Transverse colon (tissue), 4 donors: Measurements from ENCODE around the gene QRFP. TPM values are rescaled to one million over a fixed set of nuclear protein-coding genes. Genes with fewer than 3 reads are reported as not detected.

ENCODE experiments used
- DNase-seq: peaks from one replicate; pipeline ENCODE4 v3.0.0-alpha.2; 2019
- H3K27ac ChIP-seq, 4 donors: fragments of 200-600 bp; sonication (generic); 2 replicates each; pipeline ENCODE4 v1.5.1; 2016 to 2018; ENCODE audit warnings: inconsistent platforms in 4 of 4
- H3K27me3 ChIP-seq: fragments of 200-600 bp; sonication (generic); 2 replicates; pipeline ENCODE4 v1.5.1; 2017; ENCODE audit warnings: inconsistent platforms
- H3K36me3 ChIP-seq, 4 donors: fragments of 200-600 bp; sonication (generic); 2 replicates each; pipeline ENCODE4 v1.5.1; 2017 to 2019; ENCODE audit warnings: inconsistent platforms in 4 of 4
- H3K4me1 ChIP-seq, 4 donors: fragments of 200-600 bp; sonication (generic); 2 replicates each; pipeline ENCODE4 v1.5.1; 2017 to 2020; ENCODE audit warnings: inconsistent platforms in 4 of 4
- H3K4me3 ChIP-seq, 4 donors: fragments of 200-600 bp; sonication (generic); 1 replicate in 1 of 4; 2 replicates in 3 of 4; pipeline versions ENCODE4 v1.5.1 to v1.6.1; 2017 to 2019; ENCODE audit warnings: inconsistent platforms in 4 of 4
- H3K9me3 ChIP-seq, 2 donors: fragments of 200-600 bp; sonication (generic); 2 replicates each; pipeline ENCODE4 v1.5.1; 2017 to 2019; ENCODE audit warnings: inconsistent platforms in 2 of 2
- EP300 ChIP-seq: sonication (generic); formaldehyde crosslinking; IDR thresholded peaks from one replicate; pipeline ENCODE4 v1.6.1; 2017; ENCODE audit warnings: antibody characterized with exemption, low read depth
- POLR2A ChIP-seq: fragments of 450-650 bp; IDR thresholded peaks from one replicate; pipeline ENCODE4 v1.6.1; 2016; ENCODE audit warnings: antibody characterized with exemption, mild to moderate bottlenecking, moderate library complexity
- POLR2AphosphoS5 ChIP-seq, 3 donors: sonication (generic); formaldehyde crosslinking; IDR thresholded peaks; one replicate each; pipeline ENCODE4 v1.6.1; 2016; ENCODE audit warnings: antibody characterized with exemption in 3 of 3
- WGBS, 2 donors: methylation state at CpG; one replicate each; pipeline ENCODE4 v1.1.5; 2018; ENCODE audit warnings: low coverage in 1 of 2; 5-methylcytosine and 5-hydroxymethylcytosine counted together
- in situ Hi-C, 4 donors: fragments of 200-750 bp; cut with MboI; loops; one replicate each; pipeline versions ENCODE4 v1.15.0 to v1.15.1; 2017; ENCODE audit warnings: low sequenced_read_pairs in 3 of 4, low pct_ligation_motif_present in 1 of 4, low pct_unique_long_range_greater_than_20kb in 1 of 4
- intact Hi-C: fragments of 100-400 bp; cut with DNase I; formaldehyde crosslinking; loops from one replicate; pipeline ENCODE4 v1.15.1; 2023; ENCODE audit warnings: low total_unique reads
- total RNA-seq, 4 donors: library from RNA; depleted of rRNA; stranded (reverse); fragments of >200 nt; gene quantifications; one replicate each; pipeline ENCODE4 v1.1.0, GENCODE V29; 2016
- TF ChIP-seq, protein P1 (sequence below), 5 experiments: fragments of 200-600 bp in 3 of 5; fragments of 450-650 bp in 2 of 5; sonication (generic) in 3 of 5; IDR thresholded peaks; 1 replicate in 2 of 5; 2 replicates in 3 of 5; pipeline ENCODE4 v1.5.1; 2016 to 2017; ENCODE audit warnings: antibody characterized with exemption in 5 of 5, inconsistent platforms in 3 of 5, mild to moderate bottlenecking in 2 of 5, moderate library complexity in 1 of 5

Gene QRFP
- total RNA-seq, 4 donors from 2014 or later = not detected

DNA sequence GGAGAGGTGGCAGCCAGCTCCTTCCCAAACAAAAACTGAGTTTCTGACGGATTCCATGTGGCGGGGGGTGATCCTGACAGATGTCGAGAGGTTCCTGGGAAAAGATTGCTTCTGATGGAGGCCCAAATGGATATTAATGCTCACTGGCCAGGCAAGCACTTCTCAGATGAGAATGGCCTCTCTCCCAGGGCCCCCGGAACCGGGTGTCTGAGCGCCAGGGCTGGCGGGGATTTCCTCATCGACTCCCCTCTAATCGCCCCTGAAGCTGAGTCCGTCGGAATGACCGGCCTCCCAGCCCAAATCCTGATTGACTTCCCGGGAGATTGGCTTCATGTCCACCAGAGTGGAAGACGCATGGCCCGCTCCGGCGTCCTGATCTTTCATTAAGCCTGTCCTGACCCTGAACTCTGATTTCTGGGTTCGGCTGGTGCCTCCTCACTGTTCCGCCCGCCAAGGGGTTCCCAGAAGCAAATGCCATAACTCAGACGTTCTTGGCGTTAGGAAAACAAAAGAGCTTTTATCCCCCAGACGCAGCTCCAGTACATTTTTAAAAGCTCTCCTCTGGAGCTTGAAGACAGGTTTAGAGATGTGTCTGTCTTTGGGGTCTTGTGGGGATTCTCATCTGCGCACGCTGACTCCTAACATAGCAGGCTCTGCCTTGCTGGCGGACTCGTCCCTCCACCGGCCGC is 24.8 kb upstream of the QRFP start:
- Histone ChIP-seq H3K27me3 (peaks cover 56% of the 10 kb centered on the region), H3K4me1 (no peaks in the 10 kb centered on the region), H3K4me3 (no peak overlapping the region), H3K36me3 (no peaks in the 10 kb centered on the region), H3K9me3 (no peaks in the 10 kb centered on the region), H3K27ac (no peak overlapping the region)
- WGBS, 2 donors = 76% methylated on average over 25 of the region's 29 CpGs; no CpG with 5 or more reads in 1 of the 2 donors
- intact Hi-C loops (no loop called here), in situ Hi-C loops (no loop called here)
- DNase-seq = no peak
- no peak for TF ChIP-seq POLR2AphosphoS5 (IDR thresholded peaks at IDR 0.05)

- no peak overlapping the region for H3K27ac ChIP-seq
- TF ChIP-seq POLR2A (no peak), EP300 (no peak), POLR2AphosphoS5 (IDR thresholded peaks at IDR 0.05) (no peak)
- TF ChIP-seq, protein P1, sequence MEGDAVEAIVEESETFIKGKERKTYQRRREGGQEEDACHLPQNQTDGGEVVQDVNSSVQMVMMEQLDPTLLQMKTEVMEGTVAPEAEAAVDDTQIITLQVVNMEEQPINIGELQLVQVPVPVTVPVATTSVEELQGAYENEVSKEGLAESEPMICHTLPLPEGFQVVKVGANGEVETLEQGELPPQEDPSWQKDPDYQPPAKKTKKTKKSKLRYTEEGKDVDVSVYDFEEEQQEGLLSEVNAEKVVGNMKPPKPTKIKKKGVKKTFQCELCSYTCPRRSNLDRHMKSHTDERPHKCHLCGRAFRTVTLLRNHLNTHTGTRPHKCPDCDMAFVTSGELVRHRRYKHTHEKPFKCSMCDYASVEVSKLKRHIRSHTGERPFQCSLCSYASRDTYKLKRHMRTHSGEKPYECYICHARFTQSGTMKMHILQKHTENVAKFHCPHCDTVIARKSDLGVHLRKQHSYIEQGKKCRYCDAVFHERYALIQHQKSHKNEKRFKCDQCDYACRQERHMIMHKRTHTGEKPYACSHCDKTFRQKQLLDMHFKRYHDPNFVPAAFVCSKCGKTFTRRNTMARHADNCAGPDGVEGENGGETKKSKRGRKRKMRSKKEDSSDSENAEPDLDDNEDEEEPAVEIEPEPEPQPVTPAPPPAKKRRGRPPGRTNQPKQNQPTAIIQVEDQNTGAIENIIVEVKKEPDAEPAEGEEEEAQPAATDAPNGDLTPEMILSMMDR (IDR thresholded peaks at IDR 0.05) = no peak
- H3K9me3 ChIP-seq = no peaks in the 10 kb centered on the region
- DNase-seq = no peak
- 80% methylated on average over 12 of the region's 14 CpGs; no CpG with 5 or more reads in 1 of the 2 donors for WGBS, 2 donors
- intact Hi-C loops (no loop called here), in situ Hi-C loops (no loop called here)
- no peaks in the 10 kb centered on the region for H3K4me1 ChIP-seq
- H3K4me3 ChIP-seq = no peak overlapping the region
- peaks cover 52% of the 10 kb centered on the region for H3K27me3 ChIP-seq
- H3K36me3 ChIP-seq = no peaks in the 10 kb centered on the region
Measured at GRCh38 chr9:130920762-130921299, 24.2 kb upstream of the QRFP start.

DNA sequence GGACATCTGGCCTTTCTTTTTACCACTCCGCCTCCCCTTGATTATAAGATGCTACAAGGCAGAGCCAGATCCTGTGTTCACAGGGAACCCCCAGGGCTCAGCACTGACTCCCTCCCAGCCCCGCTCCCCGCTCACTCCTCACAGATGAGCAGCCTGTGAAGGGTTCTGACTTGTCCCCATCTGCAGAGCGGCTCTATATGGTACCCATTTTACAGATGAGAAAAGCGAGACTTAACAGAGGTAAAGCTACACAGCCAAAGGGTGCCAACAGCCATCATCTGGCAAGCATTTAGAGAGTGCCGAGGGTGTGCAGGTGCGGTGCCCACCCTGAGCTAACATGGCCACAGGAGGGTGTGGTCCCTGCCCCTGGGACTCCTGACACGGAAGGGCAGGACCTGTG is 23.6 kb upstream of the QRFP start:
- no peaks in the 10 kb centered on the region for H3K4me1 ChIP-seq
- no peak overlapping the region for H3K27ac ChIP-seq
- no peaks in the 10 kb centered on the region for H3K36me3 ChIP-seq
- WGBS, 2 donors = 93% methylated on average over 8 of the region's 8 CpGs; no CpG with 5 or more reads in 1 of the 2 donors
- H3K27me3 ChIP-seq = peaks cover 46% of the 10 kb centered on the region
- DNase-seq = no peak
- in situ Hi-C loops (no loop called here), intact Hi-C loops (no loop called here)
- TF ChIP-seq, protein P1 (IDR thresholded peaks at IDR 0.05) = no peak
- TF ChIP-seq EP300 (no peak), POLR2A (no peak), POLR2AphosphoS5 (IDR thresholded peaks at IDR 0.05) (no peak)
- no peaks in the 10 kb centered on the region for H3K9me3 ChIP-seq
- no peak overlapping the region for H3K4me3 ChIP-seq

DNA sequence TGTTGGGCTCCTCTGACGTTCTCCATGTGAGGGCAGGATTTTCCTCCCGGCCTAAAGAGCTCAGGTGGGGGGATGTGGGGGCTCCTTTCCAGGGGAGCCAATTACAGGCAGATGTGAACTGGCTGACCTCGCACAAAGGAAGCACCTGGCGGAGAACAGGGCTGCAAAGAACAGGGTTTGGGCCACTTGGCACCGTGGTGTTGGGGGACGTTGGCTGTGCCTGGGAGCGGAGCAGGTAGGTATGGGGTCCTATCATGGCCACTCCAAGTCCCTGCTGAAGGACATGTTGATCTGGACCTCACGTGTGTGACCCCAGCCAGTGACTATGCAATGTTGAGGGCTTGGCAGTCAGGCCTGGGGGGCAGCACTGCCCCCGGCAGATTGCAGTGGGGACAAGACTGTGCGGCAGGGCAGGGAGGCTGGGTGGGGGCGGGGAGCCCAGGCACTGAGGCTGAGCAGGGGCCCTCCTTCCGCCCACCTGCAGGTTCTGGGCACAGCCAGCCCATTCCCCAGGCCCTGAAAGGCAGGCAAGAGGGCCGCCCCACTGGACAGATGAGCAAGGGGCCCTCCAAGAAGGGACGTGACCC is 23.0 kb upstream of the QRFP start:
- Histone ChIP-seq H3K4me1 (no peaks in the 10 kb centered on the region), H3K36me3 (no peaks in the 10 kb centered on the region), H3K27ac (no peak overlapping the region), H3K4me3 (no peak overlapping the region), H3K27me3 (peaks cover 45% of the 10 kb centered on the region), H3K9me3 (no peaks in the 10 kb centered on the region)
- WGBS, 2 donors = 88 to 100% methylated on average over 1 to 14 of the region's 14 CpGs
- in situ Hi-C loops (no loop called here), intact Hi-C loops (no loop called here)
- no peak for TF ChIP-seq EP300
- no peak for TF ChIP-seq POLR2AphosphoS5 (IDR thresholded peaks at IDR 0.05)
- no peak for TF ChIP-seq POLR2A
- TF ChIP-seq, protein P1 (IDR thresholded peaks at IDR 0.05) = no peak
- DNase-seq = no peak
